DND-41 (cell line): Measurements from ENCODE around the gene P2RY11.

Experiments
- ATAC-seq: fragments of 200-7000 bp; cut with Tn5 transposase; 3 replicates; pipeline ENCODE4 v1.9.1; 2021; ENCODE audit warnings: low read depth; ENCODE audit not compliant: insufficient read depth
- DNase-seq: peaks from one replicate; pipeline ENCODE4 v3.0.0-alpha.2; 2020
- H2AFZ ChIP-seq: 2 replicates; pipeline ENCODE4 v1.6.0; 2012; ENCODE audit warnings: low read depth, low read length
- H3K27ac ChIP-seq: 2 replicates; pipeline ENCODE4 v1.5.1; 2012; ENCODE audit warnings: low read length, inconsistent platforms
- H3K27me3 ChIP-seq: fragments of 200-600 bp; sonication (generic); 2 replicates; pipeline ENCODE4 v1.6.0; 2012; ENCODE audit warnings: low read length, mild to moderate bottlenecking, inconsistent platforms; ENCODE audit not compliant: insufficient read depth, poor library complexity
- H3K36me3 ChIP-seq: 2 replicates; pipeline ENCODE4 v1.5.1; 2012; ENCODE audit warnings: low read length, inconsistent platforms; ENCODE audit not compliant: insufficient read depth
- H3K4me1 ChIP-seq: 2 replicates; pipeline ENCODE4 v1.5.1; 2012; ENCODE audit warnings: mild to moderate bottlenecking, low read length; ENCODE audit not compliant: insufficient read depth
- H3K4me2 ChIP-seq: 2 replicates; pipeline ENCODE4 v1.6.0; 2012; ENCODE audit warnings: mild to moderate bottlenecking, moderate library complexity, low read length, inconsistent platforms; ENCODE audit not compliant: insufficient read depth
- H3K4me3 ChIP-seq, 2 experiments: fragments of 200-600 bp in 1 of 2; shearing (Covaris generic) in 1 of 2; 2 replicates each; pipeline ENCODE4 v1.5.1; 2012 to 2016; ENCODE audit warnings: inconsistent platforms in 2 of 2, low read length in 2 of 2, mild to moderate bottlenecking in 2 of 2, low read depth in 1 of 2, moderate library complexity in 1 of 2
- H3K79me2 ChIP-seq: 2 replicates; pipeline ENCODE4 v1.6.0; 2012; ENCODE audit warnings: low read length, inconsistent platforms; ENCODE audit not compliant: insufficient read depth
- H3K9ac ChIP-seq: 2 replicates; pipeline ENCODE4 v1.6.0; 2012; ENCODE audit warnings: low read depth, mild to moderate bottlenecking, inconsistent platforms, low read length, moderate library complexity
- H3K9me3 ChIP-seq: 2 replicates; pipeline ENCODE4 v1.5.1; 2012; ENCODE audit warnings: low read length, moderate library complexity, mild to moderate bottlenecking, inconsistent platforms; ENCODE audit not compliant: insufficient read depth, severe bottlenecking
- H4K20me1 ChIP-seq: 2 replicates; pipeline ENCODE4 v1.6.0; 2012; ENCODE audit warnings: low read length; ENCODE audit not compliant: insufficient read depth
- EZH2 ChIP-seq: IDR thresholded peaks from 3 replicates; pipeline ENCODE4 v1.6.1; 2012; ENCODE audit warnings: borderline replicate concordance, low read depth, mild to moderate bottlenecking, moderate library complexity, low read length, inconsistent platforms; ENCODE audit not compliant: severe bottlenecking
- TF ChIP-seq, protein P1 (sequence below): IDR thresholded peaks from 2 replicates; pipeline ENCODE4 v1.5.1; 2012; ENCODE audit warnings: borderline replicate concordance, low read length, moderate library complexity, mild to moderate bottlenecking; ENCODE audit not compliant: poor library complexity, severe bottlenecking; ENCODE audit errors: extremely low read depth

Gene P2RY11

DNA sequence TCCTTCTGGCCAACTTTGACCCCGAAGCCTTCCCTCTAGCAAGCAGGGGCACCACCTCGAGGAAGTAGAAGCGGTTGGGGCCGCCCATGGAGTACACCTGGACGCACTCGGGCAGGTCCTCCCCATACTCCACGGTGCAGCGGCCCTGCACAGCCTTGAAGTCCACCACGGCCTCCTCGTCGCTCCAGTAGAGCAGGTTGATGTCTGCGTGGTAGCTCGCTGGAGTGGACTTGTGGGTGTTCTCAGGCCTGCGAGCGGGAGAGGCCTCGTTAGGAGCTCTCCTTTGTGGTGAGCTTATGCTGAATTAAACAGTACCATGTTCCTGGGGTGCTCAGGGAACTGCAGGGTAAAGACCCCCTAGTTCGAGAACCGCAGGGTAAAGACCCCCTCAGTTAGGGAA lies 30.5 kb downstream of the P2RY11 start:
- Histone ChIP-seq H3K9me3 (no peaks in the 10 kb centered on the region), H3K9ac (no peak overlapping the region), H3K27ac (no peak overlapping the region)

GRCh38 chr19:10142701-10143375 lies 31.3 kb downstream of the P2RY11 start:
- H3K4me1 ChIP-seq = no peaks in the 10 kb centered on the region
- H3K4me2 ChIP-seq = no peak overlapping the region
- no peak overlapping the region for H2AFZ ChIP-seq
- H3K9ac ChIP-seq = no peak overlapping the region
- peaks cover 15% of the 10 kb centered on the region for H3K79me2 ChIP-seq
- no peak overlapping the region for H3K4me3 ChIP-seq
- no peak; the same call in 2 of the 3 replicates for ATAC-seq
- no peak for DNase-seq
- H3K9me3 ChIP-seq = no peaks in the 10 kb centered on the region
- H3K36me3 ChIP-seq = peaks cover 99% of the 10 kb centered on the region
- no peaks in the 10 kb centered on the region for H3K27me3 ChIP-seq
- TF ChIP-seq, protein P1, sequence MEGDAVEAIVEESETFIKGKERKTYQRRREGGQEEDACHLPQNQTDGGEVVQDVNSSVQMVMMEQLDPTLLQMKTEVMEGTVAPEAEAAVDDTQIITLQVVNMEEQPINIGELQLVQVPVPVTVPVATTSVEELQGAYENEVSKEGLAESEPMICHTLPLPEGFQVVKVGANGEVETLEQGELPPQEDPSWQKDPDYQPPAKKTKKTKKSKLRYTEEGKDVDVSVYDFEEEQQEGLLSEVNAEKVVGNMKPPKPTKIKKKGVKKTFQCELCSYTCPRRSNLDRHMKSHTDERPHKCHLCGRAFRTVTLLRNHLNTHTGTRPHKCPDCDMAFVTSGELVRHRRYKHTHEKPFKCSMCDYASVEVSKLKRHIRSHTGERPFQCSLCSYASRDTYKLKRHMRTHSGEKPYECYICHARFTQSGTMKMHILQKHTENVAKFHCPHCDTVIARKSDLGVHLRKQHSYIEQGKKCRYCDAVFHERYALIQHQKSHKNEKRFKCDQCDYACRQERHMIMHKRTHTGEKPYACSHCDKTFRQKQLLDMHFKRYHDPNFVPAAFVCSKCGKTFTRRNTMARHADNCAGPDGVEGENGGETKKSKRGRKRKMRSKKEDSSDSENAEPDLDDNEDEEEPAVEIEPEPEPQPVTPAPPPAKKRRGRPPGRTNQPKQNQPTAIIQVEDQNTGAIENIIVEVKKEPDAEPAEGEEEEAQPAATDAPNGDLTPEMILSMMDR = no peak
- no peak for TF ChIP-seq EZH2
- peaks cover 58% of the 10 kb centered on the region for H4K20me1 ChIP-seq
- H3K27ac ChIP-seq = no peak overlapping the region

More for the DNA sequence above, 30.5 kb downstream of the P2RY11 start:
- Histone ChIP-seq H3K4me3 (no peak overlapping the region), H3K27me3 (no peaks in the 10 kb centered on the region), H4K20me1 (peaks cover 67% of the 10 kb centered on the region), H3K79me2 (peaks cover 15% of the 10 kb centered on the region), H2AFZ (no peak overlapping the region), H3K4me2 (no peak overlapping the region), H3K36me3 (peaks cover 99% of the 10 kb centered on the region), H3K4me1 (no peaks in the 10 kb centered on the region)
- ATAC-seq = no peak
- TF ChIP-seq EZH2 = no peak
- TF ChIP-seq, protein P1 = no peak
- DNase-seq = no peak

GRCh38 chr19:10143681-10144080 lies 32.2 kb downstream of the P2RY11 start:
- H3K79me2 ChIP-seq = peaks cover 18% of the 10 kb centered on the region
- H3K9me3 ChIP-seq = no peaks in the 10 kb centered on the region
- no peak overlapping the region for H3K27ac ChIP-seq
- TF ChIP-seq, protein P1 = no peak
- TF ChIP-seq EZH2 = no peak
- peaks cover 53% of the 10 kb centered on the region for H4K20me1 ChIP-seq
- H3K4me2 ChIP-seq = no peak overlapping the region
- H3K27me3 ChIP-seq = no peaks in the 10 kb centered on the region
- H3K9ac ChIP-seq = no peak overlapping the region
- ATAC-seq (no peak), DNase-seq (no peak)
- H2AFZ ChIP-seq = no peak overlapping the region
- no peaks in the 10 kb centered on the region for H3K4me1 ChIP-seq
- peaks cover 94% of the 10 kb centered on the region for H3K36me3 ChIP-seq
- H3K4me3 ChIP-seq = no peak overlapping the region
